GM12872 (cell line): ENCODE results near the gene GCNA.

Source experiments
- CTCF ChIP-seq: IDR thresholded peaks from 3 replicates; pipeline ENCODE4 v1.5.1; 2011; ENCODE audit warnings: low read depth, mild to moderate bottlenecking, low read length, moderate library complexity; ENCODE audit not compliant: insufficient read depth

Gene GCNA

GRCh38 chrX:71545364-71545763, 32.9 kb upstream of the GCNA start:
- no peak for TF ChIP-seq CTCF

DNA sequence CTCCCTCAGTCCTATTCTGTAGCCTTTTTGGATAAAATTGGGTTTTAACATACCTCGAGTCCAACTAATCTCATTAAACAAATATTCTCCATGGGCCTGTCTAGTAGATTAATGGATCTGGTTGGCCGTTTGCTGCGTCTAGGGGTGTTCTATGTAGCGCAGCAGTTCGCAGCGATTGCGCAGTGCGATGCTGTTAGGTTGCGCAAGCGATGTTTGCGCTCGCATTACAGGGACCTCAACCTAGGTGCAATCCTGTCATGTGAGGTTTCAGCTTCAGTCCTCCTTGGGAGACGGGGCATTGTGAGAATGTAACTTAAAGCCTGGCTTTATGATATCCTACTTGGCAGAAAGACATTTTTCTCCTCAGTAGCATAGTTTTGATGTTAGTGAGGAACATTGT, 31.4 kb upstream of the GCNA start:
- no peak for TF ChIP-seq CTCF

DNA sequence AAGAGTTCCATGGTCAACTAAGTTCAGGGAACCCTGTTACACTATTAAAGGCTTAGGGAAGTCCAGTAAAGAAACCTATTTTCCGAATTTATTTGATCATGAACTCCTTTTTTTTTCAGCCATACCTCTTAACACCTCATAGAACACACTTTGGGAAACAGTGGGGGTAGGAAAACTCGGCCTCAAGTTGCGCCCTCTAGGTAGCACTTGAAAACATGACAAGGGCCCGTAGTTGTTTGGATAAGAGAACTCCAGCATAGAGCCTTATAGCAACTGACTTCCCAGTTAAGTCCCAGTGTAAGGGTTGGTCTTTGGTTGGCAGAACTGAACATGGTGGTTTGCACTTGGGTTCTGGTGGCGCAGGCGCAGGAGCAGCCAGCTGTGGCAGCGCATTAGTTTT, 30.9 kb upstream of the GCNA start:
- no peak for TF ChIP-seq CTCF

DNA sequence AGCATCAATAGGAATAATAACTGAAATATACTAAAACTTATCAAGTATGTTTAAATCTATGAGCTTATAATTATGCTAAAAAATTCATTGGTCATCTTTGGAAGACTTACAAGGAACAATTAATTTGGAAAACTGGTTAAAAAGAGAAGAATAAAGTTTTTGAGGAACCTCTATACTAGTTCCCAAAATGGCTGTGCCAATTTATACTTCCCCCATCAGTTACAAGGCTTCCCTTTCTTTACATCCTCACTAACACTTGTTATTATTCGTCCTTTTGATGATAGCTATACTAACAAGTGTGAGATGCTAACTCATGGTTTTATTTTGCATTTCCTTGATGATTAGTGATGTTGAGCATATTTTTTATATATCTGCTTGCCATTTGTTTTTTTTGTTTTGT, 28.3 kb upstream of the GCNA start:
- TF ChIP-seq CTCF = no peak

DNA sequence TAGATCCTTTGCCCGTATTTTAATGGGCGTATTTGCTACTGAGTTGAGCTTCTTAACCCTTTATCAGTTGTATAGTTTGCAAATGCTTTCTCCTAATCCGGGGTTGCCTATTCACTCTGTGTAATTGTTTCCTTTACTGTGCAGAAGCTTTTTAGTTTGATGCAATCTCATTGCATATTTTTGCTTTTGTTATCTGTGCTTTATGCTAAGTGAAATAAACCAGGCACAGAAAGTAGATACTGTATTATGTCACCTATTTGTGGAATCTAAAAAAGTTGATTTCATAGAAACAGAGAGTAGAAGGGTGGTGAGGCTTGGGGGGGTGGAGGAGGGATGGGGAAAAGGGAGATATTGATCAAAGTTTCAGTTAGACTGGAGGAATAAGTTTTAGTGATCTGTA, 27.7 kb upstream of the GCNA start:
- no peak for TF ChIP-seq CTCF

DNA sequence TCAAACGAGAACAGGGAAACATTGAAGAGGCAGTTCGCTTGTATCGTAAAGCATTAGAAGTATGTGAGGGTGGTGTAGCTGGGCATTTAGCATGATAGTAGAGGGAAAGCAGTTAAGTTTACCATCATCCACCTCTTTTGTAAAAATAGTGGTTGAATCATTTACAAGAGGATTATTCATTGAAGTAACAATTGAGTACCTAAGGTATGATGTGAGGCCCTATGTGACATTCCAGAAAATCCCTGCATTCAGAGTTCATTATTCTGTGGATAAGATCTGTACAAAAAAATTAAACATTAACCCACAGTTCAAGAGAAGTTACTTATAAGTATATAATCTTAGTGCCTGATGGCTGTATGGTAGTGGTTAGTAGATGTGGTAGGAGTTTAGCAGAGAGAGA, 22.2 kb upstream of the GCNA start:
- no peak for TF ChIP-seq CTCF

DNA sequence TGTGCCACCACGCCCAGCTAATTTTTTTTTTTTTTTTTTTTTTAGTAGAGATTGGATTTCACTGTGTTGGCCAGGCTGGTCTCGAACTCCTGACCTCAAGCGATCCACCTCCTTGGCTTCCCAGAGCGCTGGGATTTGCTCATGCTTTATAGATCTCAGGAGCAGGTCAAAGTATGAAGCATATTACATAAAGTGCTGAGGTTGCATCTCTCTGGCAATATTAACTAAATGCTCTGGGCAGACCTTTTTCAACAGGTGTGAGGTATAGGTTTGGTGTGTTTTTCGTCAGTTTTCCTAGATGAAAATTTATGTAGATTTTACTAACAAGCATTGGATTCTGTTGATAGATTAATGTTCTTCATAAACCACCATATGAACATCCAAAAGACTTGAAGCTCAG, 19.3 kb upstream of the GCNA start:
- no peak for TF ChIP-seq CTCF

DNA sequence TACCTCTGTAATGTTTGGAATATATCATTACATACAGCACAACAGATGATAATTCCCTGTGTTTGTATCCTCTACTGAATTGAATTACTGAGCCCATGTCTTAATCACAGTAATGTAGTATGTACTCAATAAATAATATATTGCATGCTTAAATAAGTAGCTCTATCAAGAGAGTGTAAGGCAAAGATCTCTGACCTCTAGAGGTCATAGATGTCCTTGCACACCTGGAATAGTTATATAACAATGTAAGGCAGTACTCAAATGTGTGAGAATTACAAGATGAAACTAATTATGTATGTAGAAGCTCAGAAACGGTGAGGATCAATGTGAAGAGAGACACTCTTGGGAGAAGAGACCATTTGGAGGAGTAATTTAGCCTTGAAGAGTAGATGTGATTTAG, 14.3 kb upstream of the GCNA start:
- peak; percentile 15; the same call in 1 of the 3 replicates for TF ChIP-seq CTCF
